Breast epithelium (tissue), 3 donors: ENCODE measurements around the gene TBX15.

Experiments used
- POLR2A ChIP-seq: fragments of 450-650 bp; IDR thresholded peaks from one replicate; pipeline ENCODE4 v1.6.1; 2016; ENCODE audit warnings: antibody characterized with exemption, mild to moderate bottlenecking, moderate library complexity
- POLR2AphosphoS5 ChIP-seq, 3 donors: sonication (generic); formaldehyde crosslinking; IDR thresholded peaks; one replicate each; pipeline ENCODE4 v1.6.1; 2017; ENCODE audit warnings: antibody characterized with exemption in 3 of 3
- TF ChIP-seq, protein P1 (sequence below), 3 donors: fragments of 450-650 bp; IDR thresholded peaks; one replicate each; pipeline ENCODE4 v1.5.1; 2016 to 2017; ENCODE audit warnings: antibody characterized with exemption in 3 of 3, mild to moderate bottlenecking in 3 of 3, moderate library complexity in 3 of 3

DNA sequence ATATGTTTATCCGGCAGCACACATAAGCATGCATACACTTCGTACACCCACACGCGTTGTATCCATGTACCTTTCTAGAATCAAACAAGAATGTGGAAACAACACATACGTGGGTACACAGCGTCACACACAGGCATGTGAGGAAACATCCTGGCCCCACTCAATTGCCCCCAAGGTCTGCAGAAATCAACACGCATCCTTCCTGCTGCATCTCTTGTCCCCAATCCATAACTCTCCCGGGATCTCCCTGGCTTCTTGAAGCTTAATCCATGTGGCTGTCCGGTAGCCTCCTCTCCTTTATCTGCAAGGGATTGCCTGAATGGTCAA is 5.5 kb upstream of the TBX15 start:
- TF ChIP-seq POLR2AphosphoS5 (IDR thresholded peaks at IDR 0.05): no peak
- no peak for TF ChIP-seq POLR2A
- TF ChIP-seq, protein P1, sequence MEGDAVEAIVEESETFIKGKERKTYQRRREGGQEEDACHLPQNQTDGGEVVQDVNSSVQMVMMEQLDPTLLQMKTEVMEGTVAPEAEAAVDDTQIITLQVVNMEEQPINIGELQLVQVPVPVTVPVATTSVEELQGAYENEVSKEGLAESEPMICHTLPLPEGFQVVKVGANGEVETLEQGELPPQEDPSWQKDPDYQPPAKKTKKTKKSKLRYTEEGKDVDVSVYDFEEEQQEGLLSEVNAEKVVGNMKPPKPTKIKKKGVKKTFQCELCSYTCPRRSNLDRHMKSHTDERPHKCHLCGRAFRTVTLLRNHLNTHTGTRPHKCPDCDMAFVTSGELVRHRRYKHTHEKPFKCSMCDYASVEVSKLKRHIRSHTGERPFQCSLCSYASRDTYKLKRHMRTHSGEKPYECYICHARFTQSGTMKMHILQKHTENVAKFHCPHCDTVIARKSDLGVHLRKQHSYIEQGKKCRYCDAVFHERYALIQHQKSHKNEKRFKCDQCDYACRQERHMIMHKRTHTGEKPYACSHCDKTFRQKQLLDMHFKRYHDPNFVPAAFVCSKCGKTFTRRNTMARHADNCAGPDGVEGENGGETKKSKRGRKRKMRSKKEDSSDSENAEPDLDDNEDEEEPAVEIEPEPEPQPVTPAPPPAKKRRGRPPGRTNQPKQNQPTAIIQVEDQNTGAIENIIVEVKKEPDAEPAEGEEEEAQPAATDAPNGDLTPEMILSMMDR (IDR thresholded peaks at IDR 0.05): no peak
